GM18499 (cell line): ENCODE data around the gene B2M.
"Not testable (repeated sequence)": the region's sequence is repeated elsewhere in the genome, so short reads cannot be mapped to it uniquely, and the experiment has no call there.

ENCODE experiments used
- ATAC-seq: cut with Tn5 transposase; IDR thresholded peaks from one replicate; pipeline ENCODE4 v1.9.1; 2021; ENCODE audit warnings: moderate number of reproducible peaks; ENCODE audit not compliant: insufficient read depth, unreplicated experiment

The B2M gene

GRCh38 chr15:44711096-44711742, at the start of gene B2M, which contains the start of gene PATL2:
Gene B2M (plus strand): TSS chr15:44711517. CDS start chr15:44711547, 30 bp downstream.
Gene PATL2 (minus strand): TSS chr15:44711323. CDS start chr15:44676490, 34,833 bp downstream.
- peak; percentile 73 for ATAC-seq

GRCh38 chr15:44661576-44661975, 49.7 kb upstream of the B2M start:
- no peak for ATAC-seq

- peak; percentile 22 for ATAC-seq
These were observed 48.6 kb upstream of the B2M start for GRCh38 chr15:44662478-44663409.

DNA sequence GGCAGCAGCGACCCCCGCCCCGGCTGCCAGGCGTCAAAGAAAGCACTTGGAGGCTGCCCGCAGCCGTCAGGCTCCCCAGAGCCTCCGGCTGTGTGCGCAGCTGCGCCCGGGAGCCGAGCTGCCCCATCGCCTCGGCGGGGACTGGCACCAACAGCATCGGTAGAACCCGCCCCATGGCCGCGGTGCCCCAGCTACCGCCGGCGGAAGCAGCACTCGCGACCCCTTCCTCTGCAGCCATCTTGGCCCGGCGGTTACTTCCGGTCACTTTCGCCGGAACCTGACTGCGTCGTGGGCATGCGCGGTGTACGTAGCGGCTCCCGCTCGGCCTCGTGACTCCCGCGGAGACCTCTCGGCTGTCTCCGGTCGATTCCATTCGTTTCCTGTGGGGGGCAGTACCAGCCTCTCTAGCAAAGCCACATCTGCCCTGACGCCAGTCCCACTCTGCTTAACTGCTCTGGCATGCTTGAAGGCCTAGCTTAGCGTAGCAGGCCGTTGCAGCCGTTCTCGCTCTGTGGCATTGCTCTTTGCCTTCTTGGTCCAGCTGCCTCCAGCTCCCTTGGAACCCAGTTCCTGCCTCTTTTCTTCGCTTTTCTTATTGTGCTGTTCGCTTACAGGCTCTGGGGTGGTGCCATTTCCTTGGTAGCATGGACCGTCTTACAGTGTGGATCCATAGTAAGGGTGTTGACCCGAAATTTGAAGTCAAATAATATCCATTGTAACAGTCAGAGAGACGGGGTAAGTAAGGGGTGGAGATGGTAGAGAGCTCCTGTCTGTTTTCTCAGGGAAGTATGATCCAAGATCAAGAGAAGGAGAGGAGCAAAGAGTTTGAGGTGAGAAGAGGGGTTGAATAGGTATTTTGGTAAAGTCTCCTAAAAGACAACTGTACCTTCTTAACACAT, 47.7 kb upstream of the B2M start, which contains the start of gene SPG11:
SPG11 (minus strand) TSS at position 253 of the 899 bp plus-strand sequence; CDS start at position 238, 15 bp downstream.
- peak; percentile 55 for ATAC-seq

DNA sequence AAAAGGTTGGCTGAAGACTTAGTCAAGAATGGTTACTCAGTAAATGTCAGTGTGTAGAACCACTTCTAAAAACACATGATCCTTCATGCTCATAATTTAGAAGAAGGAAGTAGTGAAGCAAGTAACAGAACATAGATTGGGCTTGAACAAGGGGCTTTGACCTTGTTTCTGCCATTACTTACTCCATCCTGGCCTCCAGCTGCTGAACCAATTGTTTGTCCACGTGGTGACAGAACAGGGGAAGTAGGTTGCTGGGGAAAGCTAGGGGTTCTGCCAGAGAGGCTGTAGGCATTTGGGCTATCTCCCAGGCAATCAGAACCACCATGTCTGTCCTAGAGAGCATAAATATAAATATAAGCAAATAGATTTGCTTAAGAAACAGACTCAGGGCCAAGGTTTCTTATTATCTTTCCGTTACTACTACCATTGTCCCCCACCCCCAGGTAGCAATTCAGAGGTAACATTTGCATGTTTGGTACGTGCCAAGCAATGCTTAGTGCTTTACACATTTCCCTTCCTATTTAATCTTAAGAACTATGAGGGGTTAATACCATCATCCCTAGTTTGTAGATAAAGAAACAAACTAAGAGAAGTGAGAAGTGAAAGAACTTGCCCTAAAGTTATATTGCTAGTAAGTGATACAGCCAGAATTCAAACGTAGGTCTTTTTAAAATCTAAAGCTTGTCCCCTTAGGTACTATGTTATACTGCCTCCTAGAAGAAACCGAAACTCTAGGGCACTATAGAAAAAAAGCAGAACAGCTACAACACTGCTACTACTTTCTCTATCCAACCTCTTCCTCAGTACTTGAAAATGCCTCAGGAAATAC, 44.9 kb upstream of the B2M start:
- no peak for ATAC-seq

GRCh38 chr15:44667039-44667360, 44.3 kb upstream of the B2M start:
- no peak for ATAC-seq

DNA sequence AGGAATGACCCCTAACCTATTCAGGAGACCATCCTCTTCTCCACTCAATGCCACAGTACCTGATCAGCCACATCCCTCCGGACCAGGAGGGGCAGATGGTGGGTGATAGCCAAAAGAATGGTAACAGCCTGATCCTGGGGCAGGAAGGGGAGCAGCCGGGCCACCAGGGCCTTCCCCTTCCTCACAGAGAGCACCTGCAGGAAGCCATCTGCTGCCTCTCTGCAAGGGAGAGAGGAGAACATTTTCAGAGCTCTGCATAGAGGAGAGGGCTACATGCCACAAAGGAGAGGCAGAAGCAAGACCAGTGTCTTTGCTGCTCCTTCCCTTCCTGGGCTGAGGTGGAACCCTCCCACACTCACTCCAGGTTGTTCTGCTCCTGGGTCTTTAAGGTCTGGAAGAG, 42.4 kb upstream of the B2M start:
- no peak for ATAC-seq

GRCh38 chr15:44670087-44670950, 41.0 kb upstream of the B2M start:
- no peak for ATAC-seq

DNA sequence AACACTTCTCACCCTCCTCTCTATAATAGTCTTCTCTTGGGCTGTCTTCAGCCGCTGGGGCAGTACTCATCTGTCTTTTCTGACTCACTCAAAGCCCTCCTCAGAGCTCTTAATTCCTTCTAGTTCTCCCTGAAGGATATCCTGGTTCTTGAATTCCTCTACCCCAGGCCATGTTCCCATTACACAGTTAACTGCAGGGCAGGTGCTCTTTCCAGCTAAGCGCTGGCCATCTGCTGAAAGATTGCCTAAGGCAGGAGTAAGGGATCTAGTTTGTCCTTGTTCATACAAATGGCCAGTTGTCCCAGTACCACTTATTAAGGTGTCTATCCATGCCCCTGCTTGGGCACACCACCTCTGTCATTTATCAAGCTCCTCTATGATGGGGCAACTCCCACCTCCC, 37.7 kb upstream of the B2M start:
- no peak for ATAC-seq

- no peak for ATAC-seq
These were observed 35.4 kb upstream of the B2M start for GRCh38 chr15:44675911-44676310.

DNA sequence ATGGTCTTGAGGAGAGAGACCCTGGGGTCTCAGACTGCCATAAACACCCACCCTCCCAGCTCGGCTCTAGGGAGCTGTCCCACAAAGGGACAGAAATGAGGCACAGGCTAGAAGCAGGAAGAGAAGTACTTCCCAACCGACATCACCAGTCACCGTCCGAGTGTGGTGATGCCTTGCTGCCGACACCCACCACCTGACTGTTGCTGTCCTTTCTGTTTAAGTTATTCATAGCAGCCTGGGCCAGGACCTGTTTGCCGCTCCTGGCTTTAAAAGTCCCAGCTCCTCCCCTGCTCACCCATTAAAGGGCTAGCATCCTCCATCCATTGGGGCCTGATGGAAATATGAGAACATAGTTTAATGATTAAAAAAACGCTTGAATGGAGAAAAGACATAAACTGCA, 34.6 kb upstream of the B2M start:
- no peak for ATAC-seq

GRCh38 chr15:44682211-44682610, 29.1 kb upstream of the B2M start:
- ATAC-seq = no peak

GRCh38 chr15:44682809-44683682, 28.3 kb upstream of the B2M start:
- ATAC-seq = not testable (repeated sequence)

GRCh38 chr15:44689318-44689717, 22.0 kb upstream of the B2M start:
- ATAC-seq = not testable (repeated sequence)

DNA sequence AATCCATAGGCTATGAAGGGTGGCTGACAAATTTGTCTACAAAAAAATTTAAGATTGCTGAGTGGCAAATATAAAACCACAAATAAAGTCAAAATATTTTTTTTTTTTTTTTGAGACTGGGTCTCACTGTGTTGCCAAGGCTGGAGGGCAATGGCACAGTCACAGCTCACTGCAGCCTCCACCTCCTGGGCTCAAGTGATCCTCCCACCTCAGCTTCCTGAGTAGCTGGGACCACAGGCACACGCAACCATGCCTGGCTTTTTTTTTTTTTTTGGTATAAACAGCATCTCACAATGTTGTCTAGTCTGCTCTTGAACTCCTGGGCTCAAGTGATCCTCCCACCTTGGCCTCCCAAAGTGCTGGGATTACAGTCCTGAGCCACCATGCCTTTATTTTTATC, 21.1 kb upstream of the B2M start:
- not testable (repeated sequence) for ATAC-seq

GRCh38 chr15:44692659-44693058, 18.7 kb upstream of the B2M start:
- ATAC-seq = no peak

GRCh38 chr15:44694416-44694815, 16.9 kb upstream of the B2M start:
- ATAC-seq = no peak

- ATAC-seq = no peak
These were observed 16.0 kb upstream of the B2M start for GRCh38 chr15:44695294-44695693.
